Measurements from ENCODE around the gene TMEM200C. TPM values are rescaled to one million over a fixed set of nuclear protein-coding genes. Genes with fewer than 3 reads are reported as not detected.

TMEM200C gene
- total and polyA plus RNA-seq, 2 donors (not counting 1 experiment from before 2014, with no cell fraction given): not detected

DNA sequence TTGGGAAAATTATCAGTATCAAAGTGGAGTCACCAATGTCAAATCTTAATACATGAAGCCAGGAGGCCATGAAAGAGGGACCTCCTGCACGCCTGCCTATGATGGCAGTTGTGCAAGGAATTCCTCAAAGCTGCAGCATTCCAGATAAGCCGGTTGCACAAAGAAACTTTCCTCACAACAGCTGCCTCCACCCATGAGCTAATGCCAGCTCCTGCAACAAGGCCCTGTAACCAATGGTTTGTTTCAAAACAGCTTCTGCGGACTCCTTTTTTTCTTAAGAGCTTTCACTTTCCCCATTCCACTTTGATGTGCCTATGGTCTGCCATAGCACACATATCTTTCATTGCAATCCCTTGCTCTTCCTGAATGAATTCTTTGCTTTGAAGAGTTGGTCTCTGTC, 22.4 kb downstream of the TMEM200C start:
- no peak overlapping the region for H3K9ac ChIP-seq (ENCODE audit: low read length)
- CTCF ChIA-PET: no interaction called here
- Mint-ChIP-seq H3K27ac (no peak overlapping the region), H3K4me3 (no peak overlapping the region), H3K4me1 (peaks cover 3% of the 10 kb centered on the region), H3K9me3 (ENCODE audit: insufficient read depth) (no peaks in the 10 kb centered on the region), H3K27me3 (peaks cover 12% of the 10 kb centered on the region)
- TF ChIP-seq, protein P1, sequence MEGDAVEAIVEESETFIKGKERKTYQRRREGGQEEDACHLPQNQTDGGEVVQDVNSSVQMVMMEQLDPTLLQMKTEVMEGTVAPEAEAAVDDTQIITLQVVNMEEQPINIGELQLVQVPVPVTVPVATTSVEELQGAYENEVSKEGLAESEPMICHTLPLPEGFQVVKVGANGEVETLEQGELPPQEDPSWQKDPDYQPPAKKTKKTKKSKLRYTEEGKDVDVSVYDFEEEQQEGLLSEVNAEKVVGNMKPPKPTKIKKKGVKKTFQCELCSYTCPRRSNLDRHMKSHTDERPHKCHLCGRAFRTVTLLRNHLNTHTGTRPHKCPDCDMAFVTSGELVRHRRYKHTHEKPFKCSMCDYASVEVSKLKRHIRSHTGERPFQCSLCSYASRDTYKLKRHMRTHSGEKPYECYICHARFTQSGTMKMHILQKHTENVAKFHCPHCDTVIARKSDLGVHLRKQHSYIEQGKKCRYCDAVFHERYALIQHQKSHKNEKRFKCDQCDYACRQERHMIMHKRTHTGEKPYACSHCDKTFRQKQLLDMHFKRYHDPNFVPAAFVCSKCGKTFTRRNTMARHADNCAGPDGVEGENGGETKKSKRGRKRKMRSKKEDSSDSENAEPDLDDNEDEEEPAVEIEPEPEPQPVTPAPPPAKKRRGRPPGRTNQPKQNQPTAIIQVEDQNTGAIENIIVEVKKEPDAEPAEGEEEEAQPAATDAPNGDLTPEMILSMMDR (IDR thresholded peaks at IDR 0.05): no peak
- TF ChIP-seq EZH2 (IDR thresholded peaks at IDR 0.05; ENCODE audit: borderline replicate concordance, insufficient read depth, low read depth, low read length, poor library complexity, severe bottlenecking): no peak
- no peaks in the 10 kb centered on the region for H3K27me3 ChIP-seq (replicated peaks in 1 of 4; ENCODE audit: control extremely low read depth in 1 of 4, control insufficient read depth in 3 of 4, insufficient read depth in 4 of 4, low read length in 3 of 4)
- no peaks in the 10 kb centered on the region for H3K9me3 ChIP-seq (ENCODE audit: control extremely low read depth in 1 of 3, control insufficient read depth in 2 of 3, insufficient read depth in 1 of 3, low read length in 2 of 3)
- H3K4me3 ChIP-seq (ENCODE audit: control extremely low read depth in 1 of 5, extremely low read depth in 1 of 5, insufficient read depth in 1 of 5, low read depth in 2 of 5, low read length in 4 of 5): no peak overlapping the region
- no peaks in the 10 kb centered on the region for H3K79me2 ChIP-seq (ENCODE audit: control insufficient read depth, insufficient read depth, low read length)
- H2AFZ ChIP-seq (ENCODE audit: insufficient read depth, low read depth, low read length, poor library complexity, severe bottlenecking): no peak overlapping the region
- DNase-seq: no peak
- H3K4me2 ChIP-seq (replicated peaks; ENCODE audit: low read depth, low read length, poor library complexity, severe bottlenecking): no peak overlapping the region
- intact Hi-C loops (cut with micrococcal nuclease): no loop called here
- POLR2A ChIA-PET: no interaction called here
- H3K36me3 ChIP-seq (replicated peaks in 1 of 2; ENCODE audit: control extremely low read depth in 1 of 2, control insufficient read depth in 1 of 2, extremely low read depth in 1 of 2, insufficient read depth in 2 of 2, low read length in 1 of 2): no peaks in the 10 kb centered on the region
- H3K4me1 ChIP-seq (ENCODE audit: control insufficient read depth in 2 of 2, insufficient read depth in 2 of 2, low read length in 2 of 2): no peaks in the 10 kb centered on the region
- ATAC-seq (ENCODE audit: low read depth): no peak
- H3K27ac ChIP-seq (ENCODE audit: low read length in 2 of 2): no peak overlapping the region
- 56% methylated on average over 3 of the region's 3 CpGs for WGBS (ENCODE audit: insufficient coverage)
- H4K20me1 ChIP-seq (ENCODE audit: control insufficient read depth, insufficient read depth, low read length, poor library complexity, severe bottlenecking): no peaks in the 10 kb centered on the region

DNA sequence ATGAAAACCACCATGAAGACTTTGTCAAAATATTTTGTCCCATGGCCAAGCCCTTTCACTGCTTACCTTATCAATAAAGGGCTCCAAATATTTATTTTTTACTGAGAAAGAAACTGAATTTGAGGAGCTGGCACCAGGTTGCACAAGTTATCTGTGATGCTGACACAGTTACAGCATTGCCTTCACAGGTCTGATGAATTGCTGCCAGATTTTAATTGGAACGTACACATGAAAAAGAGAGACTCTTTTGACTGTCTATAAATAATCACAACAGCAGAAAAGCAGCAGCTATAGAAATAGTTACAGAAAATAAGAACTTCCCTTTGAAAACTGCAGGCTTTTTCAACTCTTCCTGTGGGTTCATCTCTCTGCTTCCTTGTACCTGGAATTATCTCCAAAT, 23.9 kb downstream of the TMEM200C start:
- Histone ChIP-seq H3K4me2 (replicated peaks; ENCODE audit: low read depth, low read length, poor library complexity, severe bottlenecking) (no peak overlapping the region), H3K36me3 (replicated peaks in 1 of 2; ENCODE audit: control extremely low read depth in 1 of 2, control insufficient read depth in 1 of 2, extremely low read depth in 1 of 2, insufficient read depth in 2 of 2, low read length in 1 of 2) (no peaks in the 10 kb centered on the region), H3K27me3 (replicated peaks in 1 of 4; ENCODE audit: control extremely low read depth in 1 of 4, control insufficient read depth in 3 of 4, insufficient read depth in 4 of 4, low read length in 3 of 4) (no peaks in the 10 kb centered on the region), H3K4me1 (ENCODE audit: control insufficient read depth in 2 of 2, insufficient read depth in 2 of 2, low read length in 2 of 2) (no peaks in the 10 kb centered on the region), H3K27ac (ENCODE audit: low read length in 2 of 2) (no peak overlapping the region), H3K4me3 (ENCODE audit: control extremely low read depth in 1 of 5, extremely low read depth in 1 of 5, insufficient read depth in 1 of 5, low read depth in 2 of 5, low read length in 4 of 5) (no peak overlapping the region), H4K20me1 (ENCODE audit: control insufficient read depth, insufficient read depth, low read length, poor library complexity, severe bottlenecking) (no peaks in the 10 kb centered on the region), H3K79me2 (ENCODE audit: control insufficient read depth, insufficient read depth, low read length) (no peaks in the 10 kb centered on the region), H3K9ac (ENCODE audit: low read length) (no peak overlapping the region), H3K9me3 (ENCODE audit: control extremely low read depth in 1 of 3, control insufficient read depth in 2 of 3, insufficient read depth in 1 of 3, low read length in 2 of 3) (no peaks in the 10 kb centered on the region), H2AFZ (ENCODE audit: insufficient read depth, low read depth, low read length, poor library complexity, severe bottlenecking) (no peak overlapping the region)
- no peak overlapping the region for H3K27ac Mint-ChIP-seq
- H3K4me1 Mint-ChIP-seq: peaks cover 3% of the 10 kb centered on the region
- H3K4me3 Mint-ChIP-seq: no peak overlapping the region
- POLR2A ChIA-PET: no interaction called here
- CTCF ChIA-PET: no interaction called here
- DNase-seq (no peak), ATAC-seq (ENCODE audit: low read depth) (no peak)
- TF ChIP-seq, protein P1 (IDR thresholded peaks at IDR 0.05): no peak
- no peak for TF ChIP-seq EZH2 (IDR thresholded peaks at IDR 0.05; ENCODE audit: borderline replicate concordance, insufficient read depth, low read depth, low read length, poor library complexity, severe bottlenecking)
- intact Hi-C loops (cut with micrococcal nuclease): no loop called here
- peaks cover 5% of the 10 kb centered on the region for H3K27me3 Mint-ChIP-seq
- H3K9me3 Mint-ChIP-seq (ENCODE audit: insufficient read depth): no peaks in the 10 kb centered on the region
- no CpG with 5 or more reads among the region's 1 CpG for WGBS (ENCODE audit: insufficient coverage)
